Neural crest cell (in vitro differentiated cells): ENCODE results near the gene ZFAND6. TPM values are rescaled to one million over a fixed set of nuclear protein-coding genes. Genes with fewer than 3 reads are reported as not detected.

ENCODE experiments used
- DNase-seq: peaks from one replicate; pipeline ENCODE4 v3.0.0; 2021; ENCODE audit warnings: low read depth, mixed read lengths, low spot score
- H3K27ac Mint-ChIP-seq: one replicate; pipeline ENCODE4 v1.8.0; 2021; ENCODE audit warnings: mild to moderate bottlenecking, mixed read lengths; ENCODE audit not compliant: unreplicated experiment
- H3K27me3 Mint-ChIP-seq: 2 replicates; pipeline ENCODE4 v1.8.0; 2021; ENCODE audit warnings: low read depth, mild to moderate bottlenecking, mixed read lengths
- H3K36me3 Mint-ChIP-seq: 2 replicates; pipeline ENCODE4 v1.8.0; 2021; ENCODE audit warnings: low read depth, mild to moderate bottlenecking, mixed read lengths
- H3K4me1 Mint-ChIP-seq: 2 replicates; pipeline ENCODE4 v1.8.0; 2021; ENCODE audit warnings: mixed read lengths
- H3K4me3 Mint-ChIP-seq: one replicate; pipeline ENCODE4 v1.8.0; 2021; ENCODE audit warnings: mild to moderate bottlenecking, mixed read lengths
- H3K9me3 Mint-ChIP-seq: 2 replicates; pipeline ENCODE4 v1.8.0; 2021; ENCODE audit warnings: mixed read lengths
- CTCF ChIP-seq: fragments of 200-600 bp; sonication (generic); conservative IDR thresholded peaks from 2 replicates; pipeline ENCODE4 v1.5.0; 2021; ENCODE audit warnings: antibody characterized with exemption, mild to moderate bottlenecking
- total RNA-seq: library from RNA; stranded (reverse); gene quantifications from 2 replicates; pipeline ENCODE4 v1.2.1, GENCODE V29; 2021

The ZFAND6 gene
- total RNA-seq, 1 donor from 2014 or later: 50.6 TPM

DNA sequence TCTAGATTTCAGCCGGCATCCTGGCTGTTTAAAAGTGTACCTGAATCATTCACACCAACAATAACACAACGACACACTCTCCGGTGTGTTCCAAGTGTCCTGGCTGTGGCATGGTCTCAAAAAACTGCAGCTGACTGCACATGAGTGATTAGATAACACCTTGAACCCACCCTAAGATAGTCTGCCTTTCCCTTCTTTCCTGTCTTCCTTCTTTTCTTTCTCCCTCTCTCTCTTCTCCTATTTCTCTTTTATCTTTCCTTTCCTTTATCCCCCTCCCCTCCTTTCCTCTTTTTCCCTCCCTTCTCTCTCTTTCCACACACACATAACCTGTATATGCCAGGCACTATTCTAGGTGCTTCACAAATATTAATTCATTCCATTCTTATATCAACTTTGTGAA, 92.1 kb downstream of the ZFAND6 start:
- no peaks in the 10 kb centered on the region for H3K9me3 Mint-ChIP-seq
- peak overlapping the region; percentile 89 for H3K4me3 Mint-ChIP-seq
- H3K4me1 Mint-ChIP-seq: peaks cover 35% of the 10 kb centered on the region
- H3K36me3 Mint-ChIP-seq: no peaks in the 10 kb centered on the region
- H3K27ac Mint-ChIP-seq: no peak overlapping the region
- peaks cover 3% of the 10 kb centered on the region for H3K27me3 Mint-ChIP-seq
- no peak for TF ChIP-seq CTCF
- DNase-seq: no peak

DNA sequence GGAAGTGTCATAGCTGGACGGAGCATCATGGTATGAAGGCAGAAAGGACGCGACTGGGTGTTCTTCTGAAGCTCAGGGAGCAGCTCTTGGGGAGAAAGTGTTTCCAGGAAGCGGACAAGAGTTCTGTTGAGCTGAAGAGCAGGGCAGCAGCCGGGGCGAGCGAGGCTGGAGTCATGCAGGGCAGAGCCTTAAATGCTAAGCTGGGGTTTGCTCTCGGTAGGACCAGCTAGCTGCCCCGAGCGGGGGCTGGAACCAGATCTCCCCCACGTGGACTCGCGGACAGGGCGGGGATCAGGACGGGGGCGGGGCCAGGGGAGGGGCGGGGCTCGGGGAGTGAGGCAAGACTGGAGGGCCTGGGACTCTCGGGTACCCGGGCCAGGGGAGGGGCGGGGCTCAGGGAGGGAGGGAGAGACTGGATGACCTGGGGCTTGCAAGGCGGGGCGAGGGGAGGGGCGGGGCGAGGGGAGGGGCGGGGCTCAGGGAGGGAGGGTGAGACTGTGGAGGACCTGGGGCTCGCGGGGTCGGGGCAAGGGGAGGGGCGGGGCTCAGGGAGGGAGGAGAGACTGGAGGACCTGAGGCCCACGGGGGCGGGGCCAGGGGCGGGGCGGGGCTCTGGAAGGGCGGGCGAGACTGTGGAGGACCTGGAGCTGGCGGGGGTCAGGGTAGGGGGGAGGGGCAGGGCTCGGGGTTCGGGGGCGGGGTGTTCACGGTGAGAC, 92.9 kb downstream of the ZFAND6 start:
- no peaks in the 10 kb centered on the region for H3K36me3 Mint-ChIP-seq
- TF ChIP-seq CTCF: no peak
- no peaks in the 10 kb centered on the region for H3K9me3 Mint-ChIP-seq
- peaks cover 35% of the 10 kb centered on the region for H3K4me1 Mint-ChIP-seq
- no peak overlapping the region for H3K27ac Mint-ChIP-seq
- peak overlapping the region; percentile 89 for H3K4me3 Mint-ChIP-seq
- H3K27me3 Mint-ChIP-seq: peaks cover 3% of the 10 kb centered on the region
- peak; percentile 73 for DNase-seq

- no peaks in the 10 kb centered on the region for H3K36me3 Mint-ChIP-seq
- H3K4me3 Mint-ChIP-seq: peak within 1 kb of the TSS; percentile 92
- H3K9me3 Mint-ChIP-seq: no peaks in the 10 kb centered on the region
- peak within 1 kb of the TSS; percentile 50 for H3K27ac Mint-ChIP-seq
- peaks cover 35% of the 10 kb centered on the region for H3K4me1 Mint-ChIP-seq
- DNase-seq: no peak
- TF ChIP-seq CTCF: no peak
- H3K27me3 Mint-ChIP-seq: peaks cover 3% of the 10 kb centered on the region
Observed at GRCh38 chr15:80152896-80153876, 93.7 kb downstream of the ZFAND6 start, which contains the start of gene FAH. TSS of gene FAH (plus strand) at chr15:80152999. CDS start at chr15:80153055, 56 bp downstream.

GRCh38 chr15:80153900-80154299, 94.4 kb downstream of the ZFAND6 start:
- H3K4me3 Mint-ChIP-seq: peak overlapping the region; percentile 92
- no peaks in the 10 kb centered on the region for H3K9me3 Mint-ChIP-seq
- H3K27me3 Mint-ChIP-seq: peaks cover 3% of the 10 kb centered on the region
- H3K27ac Mint-ChIP-seq: no peak overlapping the region
- H3K4me1 Mint-ChIP-seq: peaks cover 35% of the 10 kb centered on the region
- DNase-seq: no peak
- no peak for TF ChIP-seq CTCF
- no peaks in the 10 kb centered on the region for H3K36me3 Mint-ChIP-seq

GRCh38 chr15:80154336-80154735, 94.9 kb downstream of the ZFAND6 start:
- Mint-ChIP-seq H3K9me3 (no peaks in the 10 kb centered on the region), H3K36me3 (peaks cover 1% of the 10 kb centered on the region), H3K27me3 (peaks cover 3% of the 10 kb centered on the region), H3K27ac (no peak overlapping the region), H3K4me3 (peak overlapping the region; percentile 92), H3K4me1 (peaks cover 35% of the 10 kb centered on the region)
- TF ChIP-seq CTCF: no peak
- DNase-seq: no peak
